WI38 (cell line): Measurements from ENCODE around the gene PPP2R5B.

Source experiments
- H3K4me3 ChIP-seq: 2 replicates; pipeline ENCODE4 v1.5.1; 2011; ENCODE audit warnings: low read depth, mild to moderate bottlenecking, control low read depth, low read length
- TF ChIP-seq, protein P1 (sequence below): IDR thresholded peaks from 2 replicates; pipeline ENCODE4 v1.5.1; 2012; ENCODE audit warnings: low read depth, mild to moderate bottlenecking, control low read depth, low read length

PPP2R5B gene

GRCh38 chr11:64890522-64890939 is 34.0 kb upstream of the PPP2R5B start:
- TF ChIP-seq, protein P1, sequence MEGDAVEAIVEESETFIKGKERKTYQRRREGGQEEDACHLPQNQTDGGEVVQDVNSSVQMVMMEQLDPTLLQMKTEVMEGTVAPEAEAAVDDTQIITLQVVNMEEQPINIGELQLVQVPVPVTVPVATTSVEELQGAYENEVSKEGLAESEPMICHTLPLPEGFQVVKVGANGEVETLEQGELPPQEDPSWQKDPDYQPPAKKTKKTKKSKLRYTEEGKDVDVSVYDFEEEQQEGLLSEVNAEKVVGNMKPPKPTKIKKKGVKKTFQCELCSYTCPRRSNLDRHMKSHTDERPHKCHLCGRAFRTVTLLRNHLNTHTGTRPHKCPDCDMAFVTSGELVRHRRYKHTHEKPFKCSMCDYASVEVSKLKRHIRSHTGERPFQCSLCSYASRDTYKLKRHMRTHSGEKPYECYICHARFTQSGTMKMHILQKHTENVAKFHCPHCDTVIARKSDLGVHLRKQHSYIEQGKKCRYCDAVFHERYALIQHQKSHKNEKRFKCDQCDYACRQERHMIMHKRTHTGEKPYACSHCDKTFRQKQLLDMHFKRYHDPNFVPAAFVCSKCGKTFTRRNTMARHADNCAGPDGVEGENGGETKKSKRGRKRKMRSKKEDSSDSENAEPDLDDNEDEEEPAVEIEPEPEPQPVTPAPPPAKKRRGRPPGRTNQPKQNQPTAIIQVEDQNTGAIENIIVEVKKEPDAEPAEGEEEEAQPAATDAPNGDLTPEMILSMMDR: no peak
- H3K4me3 ChIP-seq: no peak overlapping the region

- no peak overlapping the region for H3K4me3 ChIP-seq
These were observed 33.2 kb upstream of the PPP2R5B start for GRCh38 chr11:64891215-64891848.

GRCh38 chr11:64891880-64892279 is 32.6 kb upstream of the PPP2R5B start:
- H3K4me3 ChIP-seq: no peak overlapping the region
- TF ChIP-seq, protein P1: no peak

More at GRCh38 chr11:64891215-64891848, 33.2 kb upstream of the PPP2R5B start:
- TF ChIP-seq, protein P1: no peak

DNA sequence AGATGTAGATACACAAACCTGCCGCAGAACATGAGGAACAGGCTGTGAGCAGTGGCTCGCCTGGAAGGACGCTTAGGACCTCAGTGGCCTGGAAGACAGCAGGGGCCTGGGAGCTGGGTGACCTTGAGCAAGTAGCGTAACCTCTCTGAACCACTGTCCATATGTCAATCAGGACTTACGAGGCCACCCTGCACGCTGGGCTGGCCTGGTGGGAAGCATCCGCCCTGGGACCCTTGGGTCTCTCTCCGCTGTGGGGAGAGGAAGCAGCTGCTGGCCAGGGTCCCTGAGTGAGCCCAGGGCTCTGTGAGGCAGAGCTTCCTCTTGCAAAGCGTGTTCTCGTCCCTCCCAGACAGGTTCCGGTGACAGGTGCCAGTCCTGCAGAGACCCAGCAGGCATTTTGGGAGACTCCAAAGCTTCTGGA is 32.1 kb upstream of the PPP2R5B start:
- TF ChIP-seq, protein P1: no peak
- H3K4me3 ChIP-seq: no peak overlapping the region

DNA sequence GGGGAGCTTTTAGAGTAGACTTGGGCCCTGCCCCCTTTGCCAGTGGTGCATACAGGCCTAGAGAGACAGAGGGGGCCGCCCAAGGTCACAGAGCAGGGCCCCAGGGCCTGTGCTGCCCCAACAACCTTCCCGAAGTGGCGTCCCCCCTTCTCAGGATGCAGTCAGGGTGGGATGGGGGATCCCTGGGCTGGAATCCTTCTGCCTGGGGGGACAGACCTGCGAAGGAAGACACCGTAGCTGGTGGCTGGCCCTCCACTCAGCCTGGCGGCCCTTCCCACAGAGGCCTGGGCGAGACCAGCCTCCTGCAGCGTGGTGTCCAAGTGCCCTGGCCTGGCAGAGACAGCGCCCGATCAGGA is 31.7 kb upstream of the PPP2R5B start:
- TF ChIP-seq, protein P1: no peak
- H3K4me3 ChIP-seq: no peak overlapping the region

GRCh38 chr11:64893194-64894069 is 31.1 kb upstream of the PPP2R5B start:
- TF ChIP-seq, protein P1: no peak
- H3K4me3 ChIP-seq: no peak overlapping the region
